AG09319 (cell line): ENCODE data around the gene UTP4.
A peak's percentile ranks its signal among the peaks of the same experiment; 100 is the strongest.

Source experiments
- DNase-seq: peaks from one replicate; pipeline ENCODE4 v3.0.0-alpha.2; 2010; ENCODE audit warnings: low read depth; ENCODE audit errors: extremely low read depth
- CTCF ChIP-seq: IDR thresholded peaks from 2 replicates; pipeline ENCODE4 v1.5.1; 2011; ENCODE audit warnings: low read depth, mild to moderate bottlenecking, inconsistent platforms, low read length, moderate library complexity

UTP4 gene

GRCh38 chr16:69169051-69169450 is 36.6 kb downstream of the UTP4 start:
- no peak for DNase-seq
- TF ChIP-seq CTCF, result no peak

- no peak for TF ChIP-seq CTCF
- DNase-seq, result no peak
Measured at GRCh38 chr16:69169607-69170352, 37.3 kb downstream of the UTP4 start.

GRCh38 chr16:69171325-69172084 is 39.1 kb downstream of the UTP4 start:
- no peak for DNase-seq
- no peak for TF ChIP-seq CTCF

- no peak for DNase-seq
- TF ChIP-seq CTCF, result no peak; the same call in 1 of the 2 replicates
Measured at GRCh38 chr16:69176033-69176800, 43.8 kb downstream of the UTP4 start.

- no peak for TF ChIP-seq CTCF
- peak; percentile 85 for DNase-seq
Measured at GRCh38 chr16:69179328-69180010, 47.0 kb downstream of the UTP4 start.

GRCh38 chr16:69180011-69180338 is 47.5 kb downstream of the UTP4 start:
- no peak for TF ChIP-seq CTCF
- DNase-seq, result no peak
